ENCODE measurements around the gene TMOD2. TPM values are rescaled to one million over a fixed set of nuclear protein-coding genes. Genes with fewer than 3 reads are reported as not detected.

TMOD2 gene
- total RNA-seq, 1 donor from 2014 or later: 4.3 TPM

DNA sequence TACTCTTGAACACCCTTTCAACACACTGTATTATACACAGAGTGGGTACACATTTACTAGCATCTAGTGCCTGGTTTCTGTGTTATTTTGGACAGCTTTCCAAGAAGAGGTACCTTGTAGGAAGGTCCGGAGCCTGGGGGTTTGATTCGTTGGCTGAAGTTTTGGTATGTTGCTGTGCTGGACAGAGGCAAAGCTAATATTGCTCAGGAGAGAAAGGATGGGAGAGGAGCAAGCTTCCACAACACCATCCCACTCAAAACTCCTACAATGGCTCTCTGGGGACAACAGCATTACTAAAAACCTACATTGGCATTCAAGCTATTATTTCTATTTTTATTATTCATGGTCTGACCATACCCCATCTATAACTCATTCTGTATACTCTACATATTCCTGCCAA lies 12.8 kb upstream of the TMOD2 start:
- no peak overlapping the region for H3K27ac Mint-ChIP-seq (ENCODE audit: unreplicated experiment)
- H3K27me3 Mint-ChIP-seq (ENCODE audit: unreplicated experiment): peaks cover 21% of the 10 kb centered on the region
- H3K4me3 Mint-ChIP-seq (ENCODE audit: unreplicated experiment): peak overlapping the region; percentile 73

DNA sequence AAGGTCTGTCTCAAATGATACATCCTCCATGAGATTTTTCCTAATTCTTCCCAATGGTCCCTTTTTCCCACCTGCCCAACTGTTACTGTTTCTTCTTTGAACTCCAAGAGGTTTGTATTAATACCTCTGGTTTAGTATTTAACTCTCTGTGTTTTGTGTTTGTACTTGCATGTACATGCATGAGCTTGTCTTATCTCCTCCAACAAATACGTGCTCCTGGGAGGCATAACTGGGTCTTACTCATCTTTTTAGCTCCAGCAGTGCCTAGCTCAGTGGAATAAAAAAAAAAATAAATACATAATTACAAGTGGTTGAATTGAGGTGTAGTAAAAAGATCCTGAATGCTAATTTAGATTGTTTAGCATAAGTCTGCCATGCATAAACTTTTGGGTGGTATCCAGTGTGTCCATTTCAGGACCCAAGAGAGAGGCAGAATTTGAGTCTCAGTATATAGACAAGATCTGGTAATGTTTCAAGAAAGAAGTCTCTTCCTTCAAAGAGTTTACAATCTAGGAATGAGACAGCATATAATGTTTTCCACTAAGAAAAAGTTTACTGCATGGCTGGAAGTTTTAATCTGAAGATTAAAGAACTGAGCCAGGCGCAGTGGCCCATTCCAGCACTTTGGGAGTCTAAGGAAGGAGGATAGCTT lies 12.2 kb upstream of the TMOD2 start:
- no peak overlapping the region for H3K27ac Mint-ChIP-seq (ENCODE audit: unreplicated experiment)

More for the DNA sequence above, 12.8 kb upstream of the TMOD2 start:
- Mint-ChIP-seq H3K4me1 (ENCODE audit: unreplicated experiment) (peaks cover 6% of the 10 kb centered on the region), H3K9me3 (ENCODE audit: unreplicated experiment) (no peaks in the 10 kb centered on the region), H3K36me3 (ENCODE audit: unreplicated experiment) (no peaks in the 10 kb centered on the region)
- DNase-seq (ENCODE audit: extremely low spot score, unreplicated experiment): no peak
- TF ChIP-seq, protein P1, sequence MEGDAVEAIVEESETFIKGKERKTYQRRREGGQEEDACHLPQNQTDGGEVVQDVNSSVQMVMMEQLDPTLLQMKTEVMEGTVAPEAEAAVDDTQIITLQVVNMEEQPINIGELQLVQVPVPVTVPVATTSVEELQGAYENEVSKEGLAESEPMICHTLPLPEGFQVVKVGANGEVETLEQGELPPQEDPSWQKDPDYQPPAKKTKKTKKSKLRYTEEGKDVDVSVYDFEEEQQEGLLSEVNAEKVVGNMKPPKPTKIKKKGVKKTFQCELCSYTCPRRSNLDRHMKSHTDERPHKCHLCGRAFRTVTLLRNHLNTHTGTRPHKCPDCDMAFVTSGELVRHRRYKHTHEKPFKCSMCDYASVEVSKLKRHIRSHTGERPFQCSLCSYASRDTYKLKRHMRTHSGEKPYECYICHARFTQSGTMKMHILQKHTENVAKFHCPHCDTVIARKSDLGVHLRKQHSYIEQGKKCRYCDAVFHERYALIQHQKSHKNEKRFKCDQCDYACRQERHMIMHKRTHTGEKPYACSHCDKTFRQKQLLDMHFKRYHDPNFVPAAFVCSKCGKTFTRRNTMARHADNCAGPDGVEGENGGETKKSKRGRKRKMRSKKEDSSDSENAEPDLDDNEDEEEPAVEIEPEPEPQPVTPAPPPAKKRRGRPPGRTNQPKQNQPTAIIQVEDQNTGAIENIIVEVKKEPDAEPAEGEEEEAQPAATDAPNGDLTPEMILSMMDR (IDR thresholded peaks at IDR 0.05): no peak

DNA sequence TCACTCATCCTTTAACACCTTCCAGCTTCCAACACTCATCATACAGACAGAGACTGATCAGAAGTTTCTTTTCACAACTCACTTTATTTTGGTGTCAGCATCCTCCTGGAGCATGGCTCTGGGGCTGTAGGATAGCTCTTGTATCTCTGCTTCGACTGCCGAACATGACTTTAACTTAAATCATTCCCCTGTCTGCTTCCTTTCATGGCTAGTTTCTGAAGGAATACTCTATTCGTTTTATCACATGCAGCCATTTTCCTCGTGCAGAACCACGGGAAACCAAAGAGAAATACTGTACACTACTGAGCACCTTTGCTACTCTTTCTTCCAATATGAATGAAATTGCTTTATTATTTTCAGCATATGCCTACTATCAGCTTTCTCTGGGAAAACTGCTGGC lies 2.1 kb upstream of the TMOD2 start:
- Mint-ChIP-seq H3K4me3 (ENCODE audit: unreplicated experiment) (no peak overlapping the region), H3K36me3 (ENCODE audit: unreplicated experiment) (peaks cover 6% of the 10 kb centered on the region), H3K4me1 (ENCODE audit: unreplicated experiment) (peaks cover 12% of the 10 kb centered on the region), H3K9me3 (ENCODE audit: unreplicated experiment) (no peaks in the 10 kb centered on the region), H3K27ac (ENCODE audit: unreplicated experiment) (no peak overlapping the region), H3K27me3 (ENCODE audit: unreplicated experiment) (peaks cover 70% of the 10 kb centered on the region)
- DNase-seq (ENCODE audit: extremely low spot score, unreplicated experiment): no peak
- TF ChIP-seq, protein P1 (IDR thresholded peaks at IDR 0.05): no peak

More for the DNA sequence above, 12.2 kb upstream of the TMOD2 start:
- Mint-ChIP-seq H3K36me3 (ENCODE audit: unreplicated experiment) (no peaks in the 10 kb centered on the region), H3K27me3 (ENCODE audit: unreplicated experiment) (peaks cover 27% of the 10 kb centered on the region), H3K9me3 (ENCODE audit: unreplicated experiment) (no peaks in the 10 kb centered on the region), H3K4me3 (ENCODE audit: unreplicated experiment) (no peak overlapping the region), H3K4me1 (ENCODE audit: unreplicated experiment) (peaks cover 6% of the 10 kb centered on the region)
- TF ChIP-seq, protein P1 (IDR thresholded peaks at IDR 0.05): no peak
- no peak for DNase-seq (ENCODE audit: extremely low spot score, unreplicated experiment)

DNA sequence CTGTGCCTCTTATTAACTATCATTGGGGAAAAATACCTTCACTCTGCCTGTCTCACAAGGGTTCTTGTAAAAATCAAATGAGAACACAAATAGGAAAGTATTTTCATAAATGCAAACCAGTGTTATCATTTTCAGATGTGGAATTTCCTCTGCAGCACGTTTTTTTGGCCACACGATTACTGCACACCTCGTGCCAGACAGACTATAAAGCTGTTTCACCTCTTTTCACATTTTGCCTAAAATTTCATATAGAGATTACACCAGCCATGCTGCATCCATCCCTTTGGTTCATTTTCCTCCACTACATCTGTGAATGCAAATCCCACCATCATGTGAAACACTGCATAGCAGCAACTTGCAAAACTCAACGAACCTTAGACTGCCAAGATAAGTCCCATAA lies 1.2 kb upstream of the TMOD2 start:
- Mint-ChIP-seq H3K27ac (ENCODE audit: unreplicated experiment) (no peak overlapping the region), H3K9me3 (ENCODE audit: unreplicated experiment) (no peaks in the 10 kb centered on the region), H3K36me3 (ENCODE audit: unreplicated experiment) (peaks cover 6% of the 10 kb centered on the region), H3K4me1 (ENCODE audit: unreplicated experiment) (peaks cover 12% of the 10 kb centered on the region), H3K27me3 (ENCODE audit: unreplicated experiment) (peaks cover 69% of the 10 kb centered on the region), H3K4me3 (ENCODE audit: unreplicated experiment) (peak overlapping the region; percentile 38)
- TF ChIP-seq, protein P1 (IDR thresholded peaks at IDR 0.05): no peak
- no peak for DNase-seq (ENCODE audit: extremely low spot score, unreplicated experiment)

DNA sequence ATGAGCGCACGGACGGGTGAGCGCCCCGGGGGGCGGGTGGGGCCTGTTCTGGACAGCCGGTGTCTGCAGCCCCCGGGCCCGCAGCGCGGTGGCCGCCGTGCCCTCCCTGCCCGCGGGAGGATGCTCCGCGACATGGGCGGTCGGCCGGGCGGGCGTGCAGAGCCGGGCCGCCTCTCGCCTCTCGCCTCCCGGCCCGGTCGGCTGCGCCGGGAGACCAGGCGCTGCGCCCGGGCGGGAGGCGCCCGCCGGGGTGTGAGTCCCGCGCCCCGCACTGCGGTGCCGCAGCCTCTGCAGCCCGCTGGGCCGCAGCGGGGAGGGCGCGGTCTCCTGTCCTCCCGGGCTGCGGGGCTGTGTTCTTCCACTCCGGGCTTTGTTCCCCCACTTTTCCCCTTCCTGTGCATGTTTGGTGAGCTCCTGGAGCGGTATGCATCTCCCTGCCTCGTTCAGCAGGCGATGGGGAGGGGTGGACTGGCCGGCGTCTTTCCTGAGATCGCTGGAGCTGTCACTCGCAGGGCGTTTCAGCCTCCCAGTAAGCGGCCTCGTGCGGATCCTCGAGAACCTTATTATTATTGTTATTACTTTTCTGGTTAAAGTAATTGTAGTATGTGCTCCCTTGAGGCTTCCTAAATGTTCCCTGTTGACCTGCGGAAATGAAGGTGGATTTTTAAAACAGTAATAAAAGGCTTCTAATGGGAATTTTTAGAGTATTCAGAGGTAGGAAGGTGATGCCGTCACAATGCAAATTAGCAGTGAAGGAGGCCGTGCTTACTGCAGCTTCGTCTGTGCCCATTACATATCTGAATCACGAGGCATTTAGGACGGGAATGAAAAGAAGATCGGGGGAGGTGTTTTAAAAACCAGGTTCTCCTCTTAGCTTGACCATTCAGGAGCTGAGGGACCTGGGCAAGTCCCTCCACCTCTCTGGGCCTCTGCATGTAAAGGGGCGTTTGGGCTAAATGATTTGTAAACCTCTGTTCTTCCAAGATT lies 593 bp downstream of the TMOD2 start:
- Mint-ChIP-seq H3K4me3 (ENCODE audit: unreplicated experiment) (peak overlapping the region; percentile 85), H3K27ac (ENCODE audit: unreplicated experiment) (no peak overlapping the region), H3K9me3 (ENCODE audit: unreplicated experiment) (no peaks in the 10 kb centered on the region), H3K4me1 (ENCODE audit: unreplicated experiment) (peaks cover 12% of the 10 kb centered on the region), H3K27me3 (ENCODE audit: unreplicated experiment) (peaks cover 58% of the 10 kb centered on the region), H3K36me3 (ENCODE audit: unreplicated experiment) (peaks cover 6% of the 10 kb centered on the region)
- DNase-seq (ENCODE audit: extremely low spot score, unreplicated experiment): no peak
- TF ChIP-seq, protein P1 (IDR thresholded peaks at IDR 0.05): no peak

Measured in osteocyte (in vitro differentiated cells).